Body of pancreas (tissue), 4 donors: Measurements from ENCODE around the gene KIF3C. TPM values are rescaled to one million over a fixed set of nuclear protein-coding genes. Genes with fewer than 3 reads are reported as not detected.
"Not testable (repeated sequence)": the region's sequence is repeated elsewhere in the genome, so short reads cannot be mapped to it uniquely, and the experiment has no call there.

Experiments
- ATAC-seq: fragments of 150-250 bp; one replicate; pipeline ENCODE4 v1.9.1; 2016
- DNase-seq, 4 donors: peaks; one replicate each; pipeline ENCODE4 v3.0.0-alpha.2; 2019
- H3K27ac ChIP-seq, 4 donors: fragments of 200-600 bp; sonication (generic); 1 replicate in 3 of 4; 2 replicates in 1 of 4; pipeline versions ENCODE4 v1.5.1 to v1.6.1; 2016 to 2019; ENCODE audit warnings: mild to moderate bottlenecking in 1 of 4, mixed read lengths in 1 of 4, moderate library complexity in 1 of 4
- H3K27me3 ChIP-seq, 2 donors: fragments of 200-600 bp; sonication (generic); one replicate each; pipeline ENCODE4 v1.6.0; 2016; ENCODE audit warnings: mild to moderate bottlenecking in 1 of 2
- H3K36me3 ChIP-seq, 2 donors: fragments of 200-600 bp; sonication (generic); replicated peaks in 1 of 2; 2 replicates each; pipeline ENCODE4 v1.5.1; 2016; ENCODE audit warnings: low read depth in 2 of 2; ENCODE audit not compliant: insufficient read depth in 1 of 2
- H3K4me1 ChIP-seq: fragments of 200-600 bp; sonication (generic); one replicate; pipeline ENCODE4 v1.6.0; 2016
- H3K4me3 ChIP-seq, 2 donors: fragments of 200-600 bp; sonication (generic); 1 replicate in 1 of 2; 2 replicates in 1 of 2; pipeline ENCODE4 v1.5.1; 2016 to 2019
- H3K9me3 ChIP-seq, 3 donors: fragments of 200-600 bp; sonication (generic); 1 replicate in 2 of 3; 2 replicates in 1 of 3; pipeline ENCODE4 v1.5.1; 2016
- POLR2A ChIP-seq, 3 donors: fragments of 450-650 bp; IDR thresholded peaks; one replicate each; pipeline ENCODE4 v1.6.1; 2016; ENCODE audit warnings: antibody characterized with exemption in 3 of 3, mild to moderate bottlenecking in 2 of 3
- WGBS, 2 donors: methylation state at CpG; one replicate each; pipeline ENCODE4 v1.1.5; 2017; 5-methylcytosine and 5-hydroxymethylcytosine counted together
- intact Hi-C: fragments of 100-400 bp; cut with DNase I; formaldehyde crosslinking; loops from one replicate; pipeline ENCODE4 v1.15.1; 2023
- total RNA-seq, 2 donors: library from RNA; depleted of rRNA; stranded (reverse); fragments of >200 nt; gene quantifications; one replicate each; pipeline ENCODE4 v1.1.0, GENCODE V29; 2016
- TF ChIP-seq, protein P1 (sequence below), 7 experiments: fragments of 450-650 bp in 4 of 7; fragments of 200-600 bp in 3 of 7; sonication (generic) in 3 of 7; IDR thresholded peaks; one replicate each; pipeline ENCODE4 v1.5.1; 2016 to 2019; ENCODE audit warnings: antibody characterized with exemption in 7 of 7

KIF3C gene
- total RNA-seq, 2 donors from 2014 or later, result 0.99 to 3.1 TPM

DNA sequence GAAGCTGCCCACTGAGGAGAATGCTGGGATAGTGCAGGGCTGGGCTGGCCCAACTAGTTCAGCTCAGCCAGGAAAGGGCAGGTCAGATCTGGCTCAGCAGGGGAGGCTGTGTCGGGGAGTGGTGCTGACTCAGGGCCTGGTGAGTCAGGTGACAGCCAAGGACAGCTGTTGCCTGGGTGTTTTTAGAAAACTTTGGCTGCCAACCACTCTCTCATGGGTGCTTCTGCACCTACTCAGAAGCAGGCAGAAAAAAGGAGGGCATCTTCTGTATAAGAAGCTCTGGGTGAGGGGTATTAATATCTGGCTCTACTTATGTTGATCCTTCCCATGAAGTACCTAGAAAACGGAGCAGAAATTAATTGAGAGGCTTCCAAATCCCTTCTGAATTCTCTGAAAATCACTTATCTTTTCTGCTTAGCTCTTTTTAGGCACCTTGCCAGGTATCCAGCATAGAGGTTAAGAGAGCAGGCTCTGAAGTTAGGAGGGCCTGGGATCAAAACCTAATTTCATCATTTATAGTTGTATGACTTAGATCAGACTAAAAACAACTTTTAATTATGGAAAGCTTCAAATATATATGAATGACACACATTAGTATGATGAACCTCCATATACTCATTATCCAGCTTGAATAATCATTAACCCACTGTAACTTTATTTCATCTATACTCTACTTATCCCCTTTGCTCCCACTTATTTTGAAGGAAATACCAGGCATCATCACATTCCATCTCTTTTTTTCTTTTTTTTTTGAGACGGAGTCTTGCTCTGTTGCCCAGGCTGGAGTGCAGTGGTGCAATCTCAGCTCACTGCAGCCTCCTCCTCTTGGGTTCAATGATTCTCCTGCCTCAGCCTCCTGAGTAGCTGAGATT is 36.1 kb upstream of the KIF3C start:
- WGBS, 2 donors, result 35 to 37% methylated on average over 2 to 3 of the region's 3 CpGs
- H3K36me3 ChIP-seq, result no peaks in the 10 kb centered on the region
- H3K27me3 ChIP-seq, result no peaks in the 10 kb centered on the region
- ATAC-seq (peak; percentile 99), DNase-seq (peak; percentile 85 to 93 (median 92))
- TF ChIP-seq POLR2A (IDR thresholded peaks at IDR 0.05), result peak in 1 of 3 donors; percentile 21
- TF ChIP-seq, protein P1, sequence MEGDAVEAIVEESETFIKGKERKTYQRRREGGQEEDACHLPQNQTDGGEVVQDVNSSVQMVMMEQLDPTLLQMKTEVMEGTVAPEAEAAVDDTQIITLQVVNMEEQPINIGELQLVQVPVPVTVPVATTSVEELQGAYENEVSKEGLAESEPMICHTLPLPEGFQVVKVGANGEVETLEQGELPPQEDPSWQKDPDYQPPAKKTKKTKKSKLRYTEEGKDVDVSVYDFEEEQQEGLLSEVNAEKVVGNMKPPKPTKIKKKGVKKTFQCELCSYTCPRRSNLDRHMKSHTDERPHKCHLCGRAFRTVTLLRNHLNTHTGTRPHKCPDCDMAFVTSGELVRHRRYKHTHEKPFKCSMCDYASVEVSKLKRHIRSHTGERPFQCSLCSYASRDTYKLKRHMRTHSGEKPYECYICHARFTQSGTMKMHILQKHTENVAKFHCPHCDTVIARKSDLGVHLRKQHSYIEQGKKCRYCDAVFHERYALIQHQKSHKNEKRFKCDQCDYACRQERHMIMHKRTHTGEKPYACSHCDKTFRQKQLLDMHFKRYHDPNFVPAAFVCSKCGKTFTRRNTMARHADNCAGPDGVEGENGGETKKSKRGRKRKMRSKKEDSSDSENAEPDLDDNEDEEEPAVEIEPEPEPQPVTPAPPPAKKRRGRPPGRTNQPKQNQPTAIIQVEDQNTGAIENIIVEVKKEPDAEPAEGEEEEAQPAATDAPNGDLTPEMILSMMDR (IDR thresholded peaks at IDR 0.05), result no peak
- no peaks in the 10 kb centered on the region for H3K9me3 ChIP-seq
- H3K27ac ChIP-seq, result peak overlapping the region; percentile 42 to 82 (median 75)
- H3K4me1 ChIP-seq, result peaks cover 31% of the 10 kb centered on the region
- H3K4me3 ChIP-seq, result no peak overlapping the region
- intact Hi-C loops, result no loop called here

DNA sequence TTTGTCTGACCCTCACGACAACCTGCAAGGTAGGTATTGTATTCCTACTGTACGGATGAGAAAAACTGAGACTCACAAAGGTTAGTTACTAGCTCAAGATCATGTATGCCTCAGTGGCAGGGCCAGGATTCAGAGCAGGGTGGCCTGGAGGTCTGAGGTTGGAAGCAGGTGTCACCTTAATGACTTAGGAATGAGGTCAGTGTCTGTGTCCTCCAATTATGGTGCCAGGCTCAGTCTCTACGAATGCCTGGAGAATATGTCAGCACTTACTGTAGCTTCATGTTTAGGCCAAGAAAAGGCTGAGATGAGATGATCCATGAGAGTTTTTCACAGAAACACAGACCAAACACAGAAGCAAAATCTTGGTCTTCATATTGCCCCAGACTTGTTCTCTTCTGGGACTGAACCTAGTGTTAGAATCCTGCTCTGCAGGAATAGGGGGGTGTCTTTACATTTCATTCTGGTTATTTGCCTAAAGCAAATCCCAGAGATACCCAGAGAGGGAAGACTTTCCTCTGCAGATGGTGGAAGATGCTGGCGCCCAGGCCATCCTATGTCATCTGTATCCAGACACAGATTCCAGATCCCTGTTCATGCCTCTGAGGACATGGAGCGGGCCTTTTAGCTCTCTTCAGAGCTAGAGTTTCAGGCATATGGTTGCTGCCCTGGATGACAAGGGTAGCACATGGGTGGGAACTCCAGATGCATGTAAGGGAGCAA is 35.3 kb upstream of the KIF3C start:
- peaks cover 36% of the 10 kb centered on the region for H3K4me1 ChIP-seq
- WGBS, 2 donors, result 84 to 94% methylated on average over 5 of the region's 5 CpGs
- no peaks in the 10 kb centered on the region for H3K36me3 ChIP-seq
- TF ChIP-seq, protein P1 (IDR thresholded peaks at IDR 0.05), result no peak
- no peak for TF ChIP-seq POLR2A (IDR thresholded peaks at IDR 0.05)
- H3K9me3 ChIP-seq, result no peaks in the 10 kb centered on the region
- no peak for ATAC-seq
- intact Hi-C loops, result no loop called here
- no peak for DNase-seq
- no peak overlapping the region for H3K4me3 ChIP-seq
- no peaks in the 10 kb centered on the region for H3K27me3 ChIP-seq
- peak overlapping the region; percentile 42 to 82 (median 75) for H3K27ac ChIP-seq

DNA sequence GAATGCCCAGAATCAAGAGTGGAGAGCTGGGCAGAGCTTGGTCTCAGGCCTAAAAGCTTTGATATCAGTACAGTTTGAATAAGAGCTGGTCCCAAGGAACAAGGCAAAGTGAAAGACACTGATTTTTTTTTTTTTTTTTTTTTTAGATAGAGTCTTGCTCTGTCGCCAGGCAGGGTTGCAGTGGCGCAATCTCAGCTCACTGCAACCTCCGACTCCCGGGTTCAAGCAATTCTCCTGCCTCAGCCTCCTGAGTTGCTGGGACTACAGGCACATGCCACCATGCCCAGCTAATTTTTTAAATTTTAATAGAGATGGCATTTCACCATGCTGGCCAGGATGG is 34.4 kb upstream of the KIF3C start:
- Histone ChIP-seq H3K27ac (peak overlapping the region in 3 of 4 donors; percentile 72 to 82 (median 78)), H3K4me1 (peaks cover 46% of the 10 kb centered on the region)
- DNase-seq, H3K9me3 ChIP-seq, H3K36me3 ChIP-seq, H3K27me3 ChIP-seq, intact Hi-C loops, ATAC-seq, H3K4me3 ChIP-seq: not testable (repeated sequence)
- 80 to 96% methylated on average over 4 of the region's 4 CpGs for WGBS, 2 donors

DNA sequence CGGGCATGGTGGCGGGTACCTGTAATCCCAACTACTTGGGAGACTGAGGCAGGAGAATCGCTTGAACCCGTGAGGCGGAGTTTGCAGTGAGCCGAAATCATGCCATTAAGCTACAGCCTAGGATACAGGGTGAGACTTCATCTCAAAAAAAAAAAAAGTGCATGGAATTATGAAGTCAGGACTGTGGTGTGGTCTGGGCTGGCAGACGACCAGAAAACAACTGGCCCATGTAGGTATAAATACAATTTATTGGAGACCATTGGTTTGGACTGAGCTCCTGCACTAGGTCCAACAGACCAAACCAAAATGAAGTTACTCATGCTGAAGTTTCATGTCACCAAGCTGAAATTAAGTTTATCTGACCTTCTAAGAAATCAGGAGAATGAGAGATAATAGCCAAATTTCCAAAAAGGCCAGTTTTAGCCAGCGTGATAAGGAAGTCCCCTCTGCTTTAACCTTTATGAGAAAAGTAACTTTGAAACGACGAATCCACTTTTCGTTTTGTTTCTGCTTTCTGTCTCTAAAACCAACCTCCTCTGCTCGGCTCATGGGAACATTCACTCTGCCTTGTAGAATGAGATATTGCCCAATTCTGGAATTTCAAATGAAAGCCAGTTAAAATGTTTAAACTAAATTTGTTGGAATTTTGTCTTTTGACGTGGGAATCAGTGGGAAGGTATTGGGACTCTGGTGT is 33.9 kb upstream of the KIF3C start:
- TF ChIP-seq, protein P1 (IDR thresholded peaks at IDR 0.05), result no peak
- no peak for TF ChIP-seq POLR2A (IDR thresholded peaks at IDR 0.05)
- Histone ChIP-seq H3K4me1 (peaks cover 51% of the 10 kb centered on the region), H3K4me3 (no peak overlapping the region), H3K27me3 (no peaks in the 10 kb centered on the region), H3K9me3 (no peaks in the 10 kb centered on the region), H3K27ac (peak overlapping the region in 1 of 4 donors; percentile 82), H3K36me3 (no peaks in the 10 kb centered on the region)
- ATAC-seq (no peak), DNase-seq (no peak)
- intact Hi-C loops, result no loop called here
- 87 to 89% methylated on average over 13 of the region's 13 CpGs for WGBS, 2 donors

DNA sequence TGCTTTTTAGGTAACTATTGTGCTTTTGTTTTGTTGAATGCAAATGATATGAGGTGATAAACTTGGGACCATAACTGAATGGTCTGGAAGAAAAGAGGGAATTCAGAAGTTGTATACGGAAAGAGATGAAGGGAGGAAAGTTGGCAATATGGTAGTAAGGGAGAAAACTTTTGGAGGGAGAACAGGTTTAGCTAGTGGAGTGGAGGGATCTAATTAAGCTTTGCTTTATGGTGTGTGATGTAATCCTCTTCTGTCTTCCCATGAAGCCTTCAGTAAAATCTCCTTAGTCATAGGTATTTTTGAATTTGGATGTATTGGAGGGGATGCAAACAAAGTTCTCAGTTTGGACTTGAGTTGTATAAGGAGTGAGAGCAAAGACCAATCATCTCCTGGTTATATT is 31.4 kb upstream of the KIF3C start:
- Histone ChIP-seq H3K27ac (peak overlapping the region in 1 of 4 donors; percentile 73), H3K27me3 (no peaks in the 10 kb centered on the region), H3K36me3 (no peaks in the 10 kb centered on the region), H3K4me1 (peaks cover 38% of the 10 kb centered on the region), H3K9me3 (no peaks in the 10 kb centered on the region), H3K4me3 (no peak overlapping the region)
- ATAC-seq (no peak), DNase-seq (no peak)
- intact Hi-C loops, result no loop called here
- TF ChIP-seq POLR2A (IDR thresholded peaks at IDR 0.05), result no peak
- TF ChIP-seq, protein P1 (IDR thresholded peaks at IDR 0.05), result no peak
- 82 to 93% methylated on average over 1 of the region's 1 CpG for WGBS, 2 donors
